Stomach (tissue), 4 donors: ENCODE data around the gene DST.

Source experiments
- CTCF ChIP-seq, 7 experiments: fragments of 450-650 bp in 4 of 7; fragments of 200-600 bp in 3 of 7; sonication (generic) in 3 of 7; IDR thresholded peaks; one replicate each; pipeline ENCODE4 v1.5.1; 2016 to 2019; ENCODE audit warnings: antibody characterized with exemption in 7 of 7, control low read depth in 2 of 7, mild to moderate bottlenecking in 1 of 7
- POLR2A ChIP-seq, 4 donors: fragments of 450-650 bp; IDR thresholded peaks; one replicate each; pipeline ENCODE4 v1.6.1; 2016; ENCODE audit warnings: antibody characterized with exemption in 4 of 4, control low read depth in 2 of 4, mild to moderate bottlenecking in 1 of 4, moderate library complexity in 1 of 4
- POLR2AphosphoS5 ChIP-seq, 3 donors: sonication (generic); formaldehyde crosslinking; IDR thresholded peaks; one replicate each; pipeline ENCODE4 v1.6.1; 2016; ENCODE audit warnings: antibody characterized with exemption in 3 of 3

GRCh38 chr6:56567501-56567900 is 75.2 kb downstream of the DST start:
- TF ChIP-seq CTCF (IDR thresholded peaks at IDR 0.05) (no peak), POLR2AphosphoS5 (IDR thresholded peaks at IDR 0.05) (no peak), POLR2A (IDR thresholded peaks at IDR 0.05) (no peak)
